NB4 (cell line): ENCODE results near the gene P2RY2.

Source experiments
- DNase-seq: peaks from one replicate; pipeline ENCODE4 v3.0.0; 2010; ENCODE audit warnings: low read depth
- H3K4me3 ChIP-seq: one replicate; pipeline ENCODE4 v1.5.1; 2011; ENCODE audit warnings: mild to moderate bottlenecking, low read depth, low read length, moderate library complexity
- CTCF ChIP-seq: IDR thresholded peaks from one replicate; pipeline ENCODE4 v1.5.1; 2012; ENCODE audit warnings: low read depth, low read length
- MAX ChIP-seq: IDR thresholded peaks from 2 replicates; pipeline ENCODE4 v1.6.1; 2011; ENCODE audit warnings: low read depth, low read length
- MYC ChIP-seq: IDR thresholded peaks from 2 replicates; pipeline ENCODE4 v1.6.1; 2011; ENCODE audit warnings: low read depth, low read length
- POLR2A ChIP-seq: IDR thresholded peaks from 2 replicates; pipeline ENCODE4 v1.6.1; 2011; ENCODE audit warnings: mild to moderate bottlenecking; ENCODE audit not compliant: insufficient read length; ENCODE audit errors: extremely low read depth

P2RY2 gene

GRCh38 chr11:73234471-73235181 is 16.5 kb downstream of the P2RY2 start:
- TF ChIP-seq CTCF (no peak), MYC (no peak), MAX (no peak), POLR2A (no peak)
- H3K4me3 ChIP-seq: no peak overlapping the region
- DNase-seq: no peak

GRCh38 chr11:73235236-73235786 is 17.2 kb downstream of the P2RY2 start:
- no peak for DNase-seq
- no peak for TF ChIP-seq POLR2A
- no peak for TF ChIP-seq MYC
- no peak for TF ChIP-seq MAX
- TF ChIP-seq CTCF: no peak

GRCh38 chr11:73236205-73236765 is 18.2 kb downstream of the P2RY2 start:
- no peak overlapping the region for H3K4me3 ChIP-seq
- TF ChIP-seq POLR2A: no peak
- TF ChIP-seq MYC: no peak
- TF ChIP-seq MAX: no peak
- no peak for TF ChIP-seq CTCF
- no peak for DNase-seq

More at GRCh38 chr11:73235236-73235786, 17.2 kb downstream of the P2RY2 start:
- no peak overlapping the region for H3K4me3 ChIP-seq

- peak; percentile 80 for DNase-seq
- H3K4me3 ChIP-seq: no peak overlapping the region
- TF ChIP-seq MAX (peak; percentile 66), CTCF (peak; percentile 89), POLR2A (no peak), MYC (peak; percentile 46; the same call in 1 of the 2 replicates)
Measured at GRCh38 chr11:73236854-73237253, 18.8 kb downstream of the P2RY2 start.

GRCh38 chr11:73237471-73238290 is 19.6 kb downstream of the P2RY2 start:
- H3K4me3 ChIP-seq: no peak overlapping the region
- no peak for DNase-seq
- TF ChIP-seq POLR2A (no peak), MAX (no peak), CTCF (no peak), MYC (no peak)
